GM18861 (cell line): ENCODE results near the gene TM9SF2.
"Not testable (repeated sequence)": the region's sequence is repeated elsewhere in the genome, so short reads cannot be mapped to it uniquely, and the experiment has no call there.

ENCODE experiments used
- ATAC-seq: cut with Tn5 transposase; IDR thresholded peaks from one replicate; pipeline ENCODE4 v1.9.1; 2021; ENCODE audit not compliant: unreplicated experiment

The TM9SF2 gene

DNA sequence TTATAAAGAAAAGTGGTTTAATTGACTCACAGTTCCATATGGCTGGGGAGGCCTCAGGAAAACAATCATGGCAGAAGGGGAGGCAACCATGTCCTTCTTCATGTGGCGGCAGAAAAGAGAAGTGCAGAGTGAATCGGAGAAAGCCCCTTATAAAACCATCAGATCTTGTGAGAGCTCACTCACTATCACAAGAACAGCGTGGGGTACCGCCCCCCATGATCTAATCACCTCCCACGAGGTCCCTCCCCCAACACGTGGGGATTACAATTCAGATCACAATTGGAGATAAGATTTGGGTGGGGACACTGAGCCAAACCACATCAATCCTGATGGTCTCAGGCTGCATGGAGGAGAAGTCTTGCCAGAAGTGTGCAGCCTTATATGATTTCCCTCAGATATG lies 26.0 kb downstream of the TM9SF2 start:
- no peak for ATAC-seq

DNA sequence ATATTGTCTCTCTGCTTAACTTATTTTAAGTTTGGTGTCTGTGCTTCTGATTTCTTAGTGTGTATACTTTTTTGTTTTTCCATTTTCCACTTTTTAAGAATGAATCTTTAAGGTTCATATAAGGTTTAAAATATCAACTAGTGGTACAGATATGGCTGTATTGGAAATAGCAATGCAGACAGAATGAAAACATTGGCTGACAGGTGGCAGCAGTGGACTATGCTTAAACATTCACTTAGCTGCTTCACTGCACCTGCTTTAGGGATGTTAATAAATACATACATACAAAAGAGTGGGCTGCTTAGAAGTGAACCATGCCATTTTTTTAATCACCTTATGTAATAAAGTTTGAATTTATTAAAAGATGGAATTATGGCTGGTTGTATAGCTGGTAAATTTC lies 27.3 kb downstream of the TM9SF2 start:
- peak; percentile 86 for ATAC-seq

DNA sequence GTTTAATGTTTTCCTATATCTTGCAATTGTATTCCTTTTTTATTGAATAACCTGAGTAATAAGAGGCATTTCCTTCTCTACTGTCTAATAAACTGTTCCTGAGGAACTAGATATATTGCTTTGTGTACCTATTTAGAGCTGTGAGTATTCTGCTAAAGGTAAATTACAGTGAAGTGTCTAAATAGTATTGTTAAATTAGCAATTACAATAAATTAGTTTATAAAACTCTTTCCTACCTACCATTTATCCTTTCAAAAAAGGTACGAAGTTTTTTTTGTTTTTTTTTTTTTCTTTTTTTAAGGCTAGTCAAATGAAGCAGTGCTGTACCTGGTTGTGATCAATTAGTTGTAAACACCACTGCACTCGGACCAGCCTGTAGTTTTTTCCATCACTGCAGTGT lies 34.8 kb downstream of the TM9SF2 start:
- no peak for ATAC-seq

DNA sequence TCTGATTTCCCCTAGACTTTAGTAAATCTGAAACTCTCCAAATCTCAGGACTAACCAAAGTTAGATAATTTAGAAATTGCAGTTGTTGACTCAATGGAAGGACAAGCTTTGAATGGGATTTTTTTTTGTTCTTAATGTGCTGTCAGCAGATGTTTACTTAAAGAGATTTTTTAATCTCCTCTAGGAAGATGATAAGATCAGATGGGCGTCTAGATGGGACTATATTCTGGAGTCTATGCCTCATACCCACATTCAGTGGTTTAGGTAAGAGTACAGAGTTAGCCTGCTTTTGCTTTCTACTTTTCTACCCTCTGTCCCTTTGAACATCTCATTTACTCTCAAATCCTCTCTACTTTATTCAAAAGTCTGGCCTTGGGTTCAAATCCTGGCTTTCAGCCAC lies 39.3 kb downstream of the TM9SF2 start:
- no peak for ATAC-seq

DNA sequence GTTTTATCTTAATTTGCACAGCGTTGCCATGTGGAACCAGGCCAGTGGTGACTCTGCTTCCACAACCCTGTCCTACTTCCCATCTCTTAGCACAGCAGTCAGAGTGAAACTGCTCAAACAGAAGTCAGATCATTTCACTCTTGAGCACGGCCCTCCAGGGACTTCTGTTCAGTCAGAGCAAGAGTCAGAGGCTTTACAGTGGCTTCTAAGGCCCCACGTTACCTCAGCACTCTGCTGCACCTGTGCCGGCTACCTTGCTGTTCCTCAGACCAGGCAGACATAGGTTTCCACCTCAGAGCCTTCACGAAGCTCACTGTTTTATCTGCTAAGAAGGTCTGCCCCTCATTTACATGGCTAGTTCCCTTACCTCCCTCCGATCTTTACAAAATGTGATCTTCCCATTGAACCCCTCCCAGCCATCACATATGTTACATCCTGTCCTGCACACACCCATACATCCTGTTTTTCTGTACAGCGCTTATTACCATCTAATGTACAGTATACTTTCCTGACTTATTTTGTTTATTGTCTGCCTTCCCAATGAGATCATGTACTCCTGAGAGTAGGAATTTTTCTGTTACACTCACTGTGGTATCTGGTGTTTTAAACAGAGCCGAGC lies 41.6 kb downstream of the TM9SF2 start:
- ATAC-seq = peak; percentile 98

DNA sequence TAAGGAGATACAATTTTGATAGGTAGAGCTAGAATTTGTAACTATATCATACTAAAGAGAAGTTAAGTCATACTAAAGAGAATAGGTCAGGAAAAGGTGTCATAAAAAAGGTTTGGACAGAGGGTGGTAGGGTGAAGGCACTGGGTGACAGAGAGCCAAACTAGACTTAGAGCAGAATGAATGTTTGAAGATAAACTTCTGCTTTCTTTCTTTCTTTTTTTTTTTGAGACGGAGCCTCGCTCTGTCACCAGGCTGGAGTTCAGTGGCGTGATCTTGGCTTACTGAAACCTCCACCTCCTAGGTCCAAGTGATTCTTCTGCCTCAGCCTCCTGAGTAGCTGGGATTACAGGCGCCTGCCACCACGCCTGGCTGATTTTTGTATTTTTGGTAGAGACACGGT lies 44.1 kb downstream of the TM9SF2 start:
- ATAC-seq = no peak

DNA sequence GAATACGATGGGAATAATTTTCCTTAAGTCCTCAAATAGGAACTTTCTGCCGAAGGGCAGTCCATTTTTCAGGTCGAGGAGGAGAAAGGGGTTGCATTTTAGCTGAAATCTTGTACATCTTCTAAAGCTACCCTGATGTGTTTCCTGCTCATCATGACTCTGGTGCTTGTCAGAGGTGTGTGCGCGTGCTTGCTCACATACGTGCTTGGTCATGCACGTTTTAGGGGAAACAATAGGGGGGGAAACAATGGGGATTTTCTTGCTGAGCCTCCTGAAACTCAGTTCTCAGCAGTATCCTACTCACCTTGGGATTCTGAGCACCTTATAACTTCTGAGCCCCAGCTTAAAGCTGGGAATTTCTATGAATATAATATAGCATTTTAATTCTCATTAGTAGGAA lies 44.7 kb downstream of the TM9SF2 start:
- no peak for ATAC-seq

DNA sequence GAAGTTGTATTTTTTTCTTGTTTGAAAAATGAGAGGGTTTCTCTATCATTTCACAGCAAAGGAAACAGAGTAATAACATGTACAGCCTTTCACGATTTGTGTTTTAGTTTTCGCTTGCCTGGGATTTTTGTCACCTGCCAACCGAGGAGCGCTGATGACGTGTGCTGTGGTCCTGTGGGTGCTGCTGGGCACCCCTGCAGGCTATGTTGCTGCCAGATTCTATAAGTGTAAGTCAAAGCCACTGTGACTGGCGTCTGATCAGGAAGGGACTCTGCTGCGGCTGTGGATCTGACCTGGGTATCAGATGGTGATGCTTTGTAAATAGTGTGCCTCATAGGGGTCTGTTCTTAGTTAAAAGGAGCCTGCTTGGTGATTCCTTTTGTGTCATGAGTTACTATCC lies 45.6 kb downstream of the TM9SF2 start:
- no peak for ATAC-seq

DNA sequence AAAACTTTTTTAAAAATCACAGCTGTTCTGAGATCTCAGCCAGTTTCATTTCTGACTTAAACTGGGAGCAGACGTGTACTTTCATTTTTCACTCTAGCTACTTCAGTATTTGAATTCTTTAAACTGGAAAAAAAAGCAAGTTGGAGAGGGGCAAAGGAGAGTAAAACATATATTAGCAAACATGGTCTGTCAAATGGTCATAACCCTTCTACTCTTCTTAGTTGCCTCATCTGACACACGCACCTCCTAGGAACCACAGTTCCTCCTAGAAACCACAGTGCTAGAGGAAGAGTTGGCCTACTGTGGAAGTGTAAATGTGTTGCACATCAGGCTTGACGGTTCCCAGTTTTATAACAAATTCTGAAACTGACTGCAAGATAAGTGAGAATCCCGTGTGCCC lies 47.2 kb downstream of the TM9SF2 start:
- ATAC-seq = peak; percentile 51

DNA sequence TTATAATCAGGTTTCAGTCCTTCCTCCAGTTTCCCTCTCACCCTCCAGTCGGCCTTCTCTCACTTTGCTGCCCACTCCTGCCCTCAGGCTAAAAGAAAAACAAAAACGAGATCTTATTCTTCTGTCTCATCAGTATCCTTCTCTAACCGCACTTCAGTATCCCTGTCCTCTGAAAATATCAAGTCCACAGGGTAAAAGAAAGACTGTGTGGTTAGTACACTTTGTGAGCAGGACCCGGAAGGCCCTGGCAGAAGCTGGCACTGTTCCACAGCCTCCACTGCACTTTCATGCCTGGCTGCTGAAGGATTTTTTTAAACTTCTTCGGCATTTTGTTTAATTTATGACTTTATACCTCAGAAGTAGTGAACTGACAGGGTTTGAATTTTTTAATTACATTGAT lies 51.8 kb downstream of the TM9SF2 start:
- ATAC-seq = no peak

DNA sequence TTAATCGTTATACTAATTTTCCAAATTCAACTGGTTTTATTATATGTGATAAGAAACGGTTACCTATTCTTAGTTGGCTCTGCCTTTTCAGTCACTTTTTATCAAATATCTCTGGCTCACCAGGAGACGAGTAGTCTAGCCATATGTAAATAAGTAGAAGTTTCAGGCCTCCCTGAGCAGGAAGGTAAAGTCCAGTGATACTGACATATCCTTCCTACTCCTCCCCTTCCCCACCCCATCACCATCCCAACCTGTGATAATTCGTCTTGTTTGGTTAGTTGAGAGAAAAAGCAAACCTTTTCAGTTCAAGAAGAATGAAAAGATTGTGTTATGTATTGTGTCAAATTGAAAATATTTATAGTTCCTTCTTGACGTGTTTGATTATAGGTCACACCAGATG lies 53.9 kb downstream of the TM9SF2 start:
- ATAC-seq = no peak

DNA sequence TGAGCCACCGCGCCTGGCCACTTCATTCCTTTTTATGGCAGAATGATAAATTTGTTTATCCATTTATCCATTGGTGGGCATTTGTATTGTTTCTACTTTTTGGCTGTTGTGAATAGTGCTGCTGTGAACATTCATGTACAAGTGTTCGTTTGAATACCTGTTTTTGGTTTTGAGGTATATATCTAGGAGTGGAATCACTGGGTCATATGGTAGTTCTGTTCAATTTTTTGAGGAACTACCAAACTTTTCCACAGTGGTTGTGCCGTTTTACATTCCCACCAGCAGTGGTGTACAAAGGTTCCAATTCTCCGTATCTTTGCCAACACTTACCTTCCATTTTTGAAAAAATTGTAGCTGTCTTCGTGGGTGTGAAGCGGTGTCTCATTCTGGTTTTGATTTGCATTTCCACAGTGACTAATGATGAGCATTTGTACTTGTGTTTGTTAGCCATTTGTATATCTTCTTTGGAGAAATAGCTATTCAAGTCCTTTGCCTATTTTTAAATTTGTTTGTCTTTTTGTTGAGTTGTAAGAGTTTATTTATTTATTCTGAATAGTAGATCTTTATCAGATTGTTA lies 55.7 kb downstream of the TM9SF2 start:
- ATAC-seq = no peak

DNA sequence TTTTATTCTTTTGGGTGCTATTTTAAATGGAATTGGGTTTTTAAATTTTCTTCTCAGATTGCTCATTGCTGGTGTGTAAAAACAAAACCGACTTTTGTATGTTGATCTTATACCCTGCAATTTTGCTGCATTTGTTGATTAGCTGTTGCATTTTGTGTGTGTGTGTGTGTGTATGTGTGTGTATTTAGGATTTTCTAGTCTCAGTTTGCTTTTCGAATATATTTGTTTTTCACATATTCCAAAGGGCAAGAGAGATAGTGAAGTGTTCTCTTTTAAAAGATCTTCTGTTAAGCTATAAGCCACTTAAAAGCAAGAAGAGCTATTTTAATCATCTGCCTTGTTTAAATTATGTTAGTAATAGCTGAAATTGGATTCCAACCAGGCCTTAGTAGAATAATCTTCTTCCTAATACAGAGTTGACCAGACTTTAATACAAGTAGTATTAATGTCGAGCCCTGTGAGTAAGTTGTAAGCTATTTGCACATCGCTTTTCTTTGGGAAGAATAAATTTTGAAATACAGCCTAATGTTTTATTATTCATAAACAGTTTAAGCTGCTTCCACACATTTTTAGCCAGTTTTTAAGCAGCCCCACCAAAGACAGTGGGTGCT lies 57.4 kb downstream of the TM9SF2 start:
- no peak for ATAC-seq

DNA sequence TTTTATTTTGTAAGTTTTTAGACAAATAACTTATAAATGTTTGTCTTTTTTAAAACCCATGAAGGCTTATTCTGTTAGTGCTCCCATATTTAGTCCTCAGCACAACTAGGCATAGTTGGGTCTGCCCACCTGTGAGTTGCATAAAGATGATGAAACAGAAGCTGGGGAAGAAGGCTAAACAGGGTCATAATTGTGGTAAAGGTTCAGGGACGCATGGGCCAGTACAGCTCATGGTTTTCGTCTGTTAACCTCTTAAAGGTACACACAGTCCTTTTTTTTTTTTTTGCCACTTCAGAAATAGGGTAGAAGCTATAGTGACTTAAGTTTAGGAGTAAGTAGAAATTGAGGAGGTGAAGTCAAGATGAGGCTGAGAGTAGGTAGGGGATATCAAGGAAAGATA lies 58.3 kb downstream of the TM9SF2 start:
- no peak for ATAC-seq

DNA sequence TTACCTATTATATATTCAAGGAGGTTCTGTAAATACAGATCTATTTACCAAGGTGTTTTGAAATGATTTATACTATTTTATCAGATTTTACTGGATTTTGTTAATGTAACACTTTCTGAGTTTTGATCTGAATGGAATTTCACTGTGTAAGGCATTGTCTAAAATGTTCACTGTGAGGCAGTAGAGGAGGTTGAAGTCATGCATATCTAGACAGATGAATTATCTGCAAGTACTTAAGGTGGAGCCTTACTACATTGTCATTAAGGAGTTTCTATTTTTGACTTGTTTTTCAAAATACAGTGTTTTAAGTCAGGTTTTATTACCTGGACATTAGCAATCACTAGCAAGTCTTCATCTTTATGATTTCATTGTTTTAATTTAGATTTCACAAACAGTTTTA lies 62.1 kb downstream of the TM9SF2 start:
- ATAC-seq = no peak

DNA sequence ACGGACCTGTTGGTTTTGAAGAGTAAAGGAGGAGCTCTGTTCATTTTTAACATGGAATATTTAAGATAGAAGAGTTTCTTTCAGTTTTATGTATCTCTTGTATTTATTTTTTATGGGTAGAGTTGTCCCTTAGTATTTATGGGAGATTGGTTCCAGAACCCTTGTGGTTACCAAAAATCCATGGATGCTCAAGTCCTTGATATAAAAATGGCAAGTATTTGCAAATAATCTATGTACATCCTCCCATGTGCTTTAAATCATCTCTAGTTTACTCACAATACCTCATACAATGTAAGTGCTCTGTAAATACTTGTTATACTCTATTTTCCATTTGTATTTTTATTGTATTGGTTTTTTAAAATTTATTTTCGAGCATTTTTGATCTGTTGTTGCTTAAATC lies 63.1 kb downstream of the TM9SF2 start:
- no peak for ATAC-seq

DNA sequence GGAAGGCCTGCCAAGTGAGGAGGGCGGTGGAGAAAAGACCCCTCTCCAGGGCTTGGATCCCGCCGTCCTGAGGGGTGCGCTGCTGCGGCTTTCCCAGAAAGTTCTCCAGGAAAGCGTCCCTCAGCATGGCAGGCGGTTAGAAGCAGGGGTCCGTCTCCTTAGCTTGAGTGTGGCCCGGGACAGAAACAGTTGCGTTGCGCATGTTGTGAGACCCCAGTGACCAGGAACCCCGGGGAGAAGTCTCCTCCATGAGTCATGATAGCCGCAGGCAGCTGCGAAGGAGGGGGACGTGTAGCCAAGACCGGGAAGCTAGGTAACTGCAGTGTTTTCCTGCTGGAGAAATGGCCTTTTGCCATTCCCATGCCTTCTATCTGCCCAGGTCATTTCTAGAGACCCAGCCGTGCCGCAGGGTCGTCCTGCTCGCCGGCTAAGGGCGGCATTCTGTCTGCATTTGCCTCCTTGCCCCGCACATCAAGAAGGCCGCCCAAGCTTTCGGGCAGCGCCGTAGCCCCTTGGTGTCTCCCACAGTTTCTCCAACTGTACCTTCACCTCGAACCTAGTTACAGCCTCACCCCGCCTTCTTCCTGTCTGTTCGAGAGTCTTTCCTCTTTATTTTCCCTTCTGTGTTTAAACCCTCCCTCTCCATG lies 64.3 kb downstream of the TM9SF2 start:
- no peak for ATAC-seq

DNA sequence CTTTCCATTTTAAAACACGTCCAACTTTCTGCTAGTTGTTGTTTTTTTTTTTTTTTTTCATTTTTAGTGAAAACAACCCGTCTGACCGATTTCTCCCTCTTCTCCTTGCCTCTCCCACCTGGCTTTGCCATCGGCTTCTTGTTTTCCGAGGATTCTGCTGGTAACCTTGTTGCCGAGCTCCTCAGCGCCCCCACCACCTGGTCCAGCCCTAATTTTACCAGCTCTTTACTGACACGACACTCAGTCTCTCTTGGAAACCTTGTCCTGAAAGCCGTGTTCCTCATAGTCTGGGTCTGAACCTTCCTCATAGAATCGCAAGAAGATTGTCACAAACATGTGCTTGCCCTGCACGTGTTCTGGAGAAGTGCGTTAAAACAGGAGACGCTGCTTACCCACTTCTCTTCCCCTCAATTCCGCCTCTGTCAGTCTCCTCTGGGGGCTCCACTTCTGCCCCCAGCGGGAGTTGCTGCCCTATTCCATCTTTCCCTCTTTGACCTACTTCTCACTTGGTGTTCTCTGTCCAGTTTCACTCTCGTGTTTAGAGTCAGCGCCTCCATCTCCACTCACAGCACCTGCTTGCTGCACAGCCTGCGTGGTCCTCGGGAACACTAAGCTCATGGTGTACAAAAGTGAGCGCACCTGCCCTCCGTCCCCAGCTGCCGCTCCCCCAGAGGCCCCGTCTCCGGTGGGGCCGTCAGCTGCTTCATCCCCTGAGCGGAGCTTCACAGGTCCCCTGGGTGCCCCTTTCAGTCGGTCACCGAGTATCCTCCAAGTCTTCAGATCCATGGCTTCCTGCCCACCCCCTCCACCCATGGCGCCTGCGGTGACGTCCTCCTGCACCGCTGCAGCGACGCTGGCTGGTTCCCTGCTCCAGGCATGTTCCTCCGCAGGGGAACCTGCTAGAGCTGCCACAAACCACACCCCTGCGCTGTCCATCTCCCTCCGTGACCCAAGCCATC lies 65.1 kb downstream of the TM9SF2 start:
- no peak for ATAC-seq

DNA sequence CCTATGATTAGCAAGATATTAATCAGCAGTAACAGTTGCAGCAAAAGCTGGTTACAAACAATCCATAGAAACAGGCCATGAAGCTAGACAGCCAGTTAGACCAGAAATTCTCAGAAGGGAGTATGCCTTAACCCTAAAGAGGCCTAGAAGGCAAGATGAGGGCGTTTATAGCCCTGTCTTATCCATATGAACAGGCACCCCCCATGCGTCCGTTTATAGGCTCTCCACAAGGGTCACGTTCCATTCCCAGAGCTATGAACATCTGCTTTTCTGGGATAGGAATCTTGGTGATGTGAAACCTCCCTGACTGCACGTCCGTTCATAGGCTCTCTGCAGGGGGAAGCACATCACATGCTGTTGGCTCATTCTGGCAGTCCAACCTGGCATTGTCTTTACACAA lies 67.6 kb downstream of the TM9SF2 start:
- not testable (repeated sequence) for ATAC-seq

DNA sequence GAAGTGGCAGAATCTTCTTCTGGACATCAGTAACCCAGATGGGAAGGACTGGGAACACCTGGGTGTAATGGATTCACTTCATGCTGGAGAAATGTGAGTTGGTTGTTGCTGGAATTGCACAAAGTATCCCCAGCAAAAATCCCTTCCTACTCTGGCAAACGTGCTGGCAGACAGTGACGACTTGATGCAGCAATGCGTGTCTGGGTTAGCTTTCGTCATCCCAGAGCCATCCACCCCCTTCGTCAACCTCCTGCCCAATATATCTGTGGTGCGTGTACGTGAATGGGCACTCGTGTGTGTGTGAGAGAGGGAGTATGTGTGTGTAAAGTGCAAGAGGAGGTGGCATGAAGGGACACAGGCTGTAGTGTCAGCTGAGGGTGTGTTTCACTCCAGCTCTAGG lies 70.9 kb downstream of the TM9SF2 start:
- ATAC-seq = no peak

DNA sequence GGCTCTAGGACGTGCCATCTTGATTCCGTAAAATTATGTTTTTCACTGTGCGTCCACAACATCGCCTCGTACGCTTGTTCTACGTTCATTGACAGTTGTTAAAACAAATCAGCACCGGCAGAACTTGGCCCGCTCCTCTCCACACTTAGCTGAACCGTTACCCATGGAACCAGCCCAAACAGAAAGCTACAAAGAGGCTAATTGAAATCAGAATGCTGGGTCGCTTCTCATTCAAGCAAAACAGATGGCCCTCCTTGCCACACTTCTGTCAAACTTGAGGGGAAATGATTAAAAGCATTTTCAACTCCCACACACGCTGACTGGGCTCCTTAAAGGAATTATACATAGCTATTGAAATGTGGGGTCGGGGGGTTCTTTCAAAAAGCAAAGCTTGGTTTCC lies 71.6 kb downstream of the TM9SF2 start:
- ATAC-seq = no peak
